ENCODE data around the gene OPN3. TPM values are rescaled to one million over a fixed set of nuclear protein-coding genes. Genes with fewer than 3 reads are reported as not detected.

The OPN3 gene
- total and polyA plus RNA-seq, 3 experiments from 2014 or later = 6.7 to 17.6 (median 7.0) TPM

- no peak for DNase-seq
- CTCF ChIA-PET = no interaction called here
- Mint-ChIP-seq H3K4me1 (no peaks in the 10 kb centered on the region), H3K9me3 (no peaks in the 10 kb centered on the region), H3K27me3 (peaks cover 0 to 2% of the 10 kb centered on the region in 2 donors), H3K4me3 (no peak overlapping the region), H3K27ac (no peak overlapping the region), H3K36me3 (peaks cover 8 to 14% (median 13%) of the 10 kb centered on the region in 3 donors)
- Histone ChIP-seq H3K4me1 (ENCODE audit: insufficient read depth, low read length) (no peaks in the 10 kb centered on the region), H3K9me3 (ENCODE audit: low read length) (no peaks in the 10 kb centered on the region), H3K27ac (ENCODE audit: low read depth, low read length) (no peak overlapping the region), H3K27me3 (ENCODE audit: insufficient read depth, low read length, poor library complexity, severe bottlenecking) (no peaks in the 10 kb centered on the region), H3K36me3 (ENCODE audit: insufficient read depth, low read length) (no peaks in the 10 kb centered on the region), H3K4me3 (ENCODE audit: low read length) (no peak overlapping the region)
- POLR2A ChIA-PET = no interaction called here
These were observed 34.9 kb downstream of the OPN3 start for GRCh38 chr1:241605146-241605805.

DNA sequence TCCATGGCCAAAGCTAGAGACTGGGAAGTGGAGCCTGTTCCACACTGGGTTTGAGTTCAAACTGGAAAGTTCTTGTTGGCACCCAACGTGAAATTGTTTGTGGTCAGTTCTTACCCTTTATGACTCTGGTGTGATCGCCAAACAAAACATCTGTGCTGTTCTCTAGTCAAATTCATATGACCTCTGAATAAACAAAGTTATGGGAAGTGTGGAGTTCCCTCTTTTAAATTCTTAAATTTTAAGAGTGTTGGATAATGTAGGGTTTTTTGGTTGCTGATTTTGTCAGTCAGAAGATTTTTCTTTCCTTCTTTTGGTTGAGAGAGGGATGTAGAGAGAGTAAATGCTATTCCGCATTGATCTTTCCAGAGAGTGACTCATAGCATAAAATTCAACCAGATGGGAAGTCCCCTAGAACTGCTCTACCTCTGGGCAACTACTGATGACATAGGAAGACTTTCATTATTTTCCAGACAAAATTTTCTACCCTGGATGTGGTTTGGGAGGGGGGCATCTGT, 36.4 kb downstream of the OPN3 start:
- H3K36me3 ChIP-seq (ENCODE audit: insufficient read depth, low read length) = no peaks in the 10 kb centered on the region
- Mint-ChIP-seq H3K4me1 (no peaks in the 10 kb centered on the region), H3K27ac (peak overlapping the region in 1 of 8 donors; percentile 73), H3K9me3 (no peaks in the 10 kb centered on the region), H3K27me3 (peaks cover 0 to 2% of the 10 kb centered on the region in 2 donors), H3K36me3 (peaks cover 8 to 14% (median 13%) of the 10 kb centered on the region in 3 donors), H3K4me3 (no peak overlapping the region)
- H3K27me3 ChIP-seq (ENCODE audit: insufficient read depth, low read length, poor library complexity, severe bottlenecking) = no peaks in the 10 kb centered on the region
- H3K4me3 ChIP-seq (ENCODE audit: low read length) = no peak overlapping the region
- no peaks in the 10 kb centered on the region for H3K4me1 ChIP-seq (ENCODE audit: insufficient read depth, low read length)
- H3K27ac ChIP-seq (ENCODE audit: low read depth, low read length) = no peak overlapping the region
- H3K9me3 ChIP-seq (ENCODE audit: low read length) = no peaks in the 10 kb centered on the region
- DNase-seq = no peak
- ChIA-PET POLR2A (no interaction called here), CTCF (no interaction called here)

- no peaks in the 10 kb centered on the region for H3K9me3 Mint-ChIP-seq
- CTCF ChIA-PET = no interaction called here
- no peak overlapping the region for H3K27ac ChIP-seq (ENCODE audit: low read depth, low read length)
These were observed 39.7 kb downstream of the OPN3 start for GRCh38 chr1:241600496-241600901.

DNA sequence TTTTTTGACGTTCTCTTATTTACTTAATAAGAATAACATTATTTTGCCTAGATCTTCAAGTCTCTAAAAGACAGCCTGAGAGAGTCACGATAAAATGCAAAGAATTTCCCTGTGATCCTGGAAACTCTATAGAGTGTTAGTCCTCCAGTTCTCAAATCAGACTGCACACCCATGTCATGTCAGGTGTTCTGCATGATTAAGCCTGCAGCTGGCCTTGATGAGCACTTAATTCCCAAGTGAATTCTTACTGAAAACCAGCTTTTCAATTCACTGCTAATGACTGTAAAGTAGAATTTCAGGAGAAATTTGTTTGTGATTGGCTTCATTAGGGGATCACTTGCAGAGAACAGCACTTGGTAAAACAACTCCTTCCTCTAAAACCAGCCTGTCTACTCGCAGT, 41.9 kb downstream of the OPN3 start:
- Histone ChIP-seq H3K4me3 (ENCODE audit: low read length) (no peak overlapping the region), H3K36me3 (ENCODE audit: insufficient read depth, low read length) (no peaks in the 10 kb centered on the region), H3K27ac (ENCODE audit: low read depth, low read length) (no peak overlapping the region), H3K4me1 (ENCODE audit: insufficient read depth, low read length) (no peaks in the 10 kb centered on the region), H3K9me3 (ENCODE audit: low read length) (no peaks in the 10 kb centered on the region), H3K27me3 (ENCODE audit: insufficient read depth, low read length, poor library complexity, severe bottlenecking) (no peaks in the 10 kb centered on the region)
- no peak overlapping the region for H3K27ac Mint-ChIP-seq
- H3K9me3 Mint-ChIP-seq = no peaks in the 10 kb centered on the region
- peaks cover 15 to 30% (median 21%) of the 10 kb centered on the region in 3 donors for H3K36me3 Mint-ChIP-seq
- H3K27me3 Mint-ChIP-seq = peaks cover 0 to 1% of the 10 kb centered on the region in 2 donors
- DNase-seq = no peak
- H3K4me3 Mint-ChIP-seq = no peak overlapping the region
- ChIA-PET CTCF (interaction anchor here (0.6 kb wide), 1 partner anchor 364 kb away, joined by 3 read pairs; no protein-coding TSS in a partner anchor), POLR2A (no interaction called here)
- H3K4me1 Mint-ChIP-seq = no peaks in the 10 kb centered on the region

More at GRCh38 chr1:241600496-241600901, 39.7 kb downstream of the OPN3 start:
- H3K4me1 ChIP-seq (ENCODE audit: insufficient read depth, low read length) = no peaks in the 10 kb centered on the region
- no peak overlapping the region for H3K4me3 ChIP-seq (ENCODE audit: low read length)
- H3K9me3 ChIP-seq (ENCODE audit: low read length) = no peaks in the 10 kb centered on the region
- H3K4me1 Mint-ChIP-seq = no peaks in the 10 kb centered on the region
- peaks cover 0 to 1% of the 10 kb centered on the region in 2 donors for H3K27me3 Mint-ChIP-seq
- H3K36me3 Mint-ChIP-seq = peaks cover 14 to 20% (median 14%) of the 10 kb centered on the region in 3 donors
- H3K36me3 ChIP-seq (ENCODE audit: insufficient read depth, low read length) = no peaks in the 10 kb centered on the region
- no peak overlapping the region for H3K27ac Mint-ChIP-seq
- H3K4me3 Mint-ChIP-seq = no peak overlapping the region
- POLR2A ChIA-PET = no interaction called here
- DNase-seq = no peak
- H3K27me3 ChIP-seq (ENCODE audit: insufficient read depth, low read length, poor library complexity, severe bottlenecking) = no peaks in the 10 kb centered on the region

DNA sequence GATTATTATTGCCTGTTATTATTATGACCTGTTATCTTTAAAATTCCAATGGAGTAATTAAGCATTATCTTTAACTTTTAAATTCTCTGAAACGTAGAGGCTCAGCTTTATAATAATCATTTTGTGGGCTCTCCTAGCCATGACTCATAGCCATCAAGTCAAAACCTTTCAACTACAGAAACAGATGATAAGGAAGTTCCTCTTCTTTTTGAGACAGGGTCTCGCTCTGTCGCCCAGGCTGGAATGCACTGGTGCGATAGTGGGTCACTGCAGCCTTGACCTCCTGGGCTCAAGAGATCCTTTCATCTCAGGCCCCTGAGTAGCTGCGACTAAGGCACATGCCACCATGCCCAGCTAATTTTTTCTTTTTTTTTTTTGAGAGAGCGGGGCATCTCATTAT, 43.5 kb downstream of the OPN3 start:
- no peaks in the 10 kb centered on the region for H3K9me3 Mint-ChIP-seq
- peaks cover 0 to 1% of the 10 kb centered on the region in 2 donors for H3K27me3 Mint-ChIP-seq
- H3K4me3 ChIP-seq (ENCODE audit: low read length) = no peak overlapping the region
- DNase-seq = no peak
- no peak overlapping the region for H3K27ac ChIP-seq (ENCODE audit: low read depth, low read length)
- no peaks in the 10 kb centered on the region for H3K4me1 Mint-ChIP-seq
- no peaks in the 10 kb centered on the region for H3K9me3 ChIP-seq (ENCODE audit: low read length)
- peaks cover 9 to 23% (median 22%) of the 10 kb centered on the region in 3 donors for H3K36me3 Mint-ChIP-seq
- ChIA-PET CTCF (interaction anchor here (1.3 kb wide), 1 partner anchor 14 kb away, joined by 3 read pairs; no protein-coding TSS in a partner anchor), POLR2A (no interaction called here)
- no peaks in the 10 kb centered on the region for H3K4me1 ChIP-seq (ENCODE audit: insufficient read depth, low read length)
- H3K4me3 Mint-ChIP-seq = no peak overlapping the region
- no peaks in the 10 kb centered on the region for H3K27me3 ChIP-seq (ENCODE audit: insufficient read depth, low read length, poor library complexity, severe bottlenecking)
- H3K27ac Mint-ChIP-seq = no peak overlapping the region
- no peaks in the 10 kb centered on the region for H3K36me3 ChIP-seq (ENCODE audit: insufficient read depth, low read length)

GRCh38 chr1:241593186-241593585, 47.0 kb downstream of the OPN3 start:
- H3K27me3 Mint-ChIP-seq = no peaks in the 10 kb centered on the region
- Histone ChIP-seq H3K27me3 (ENCODE audit: insufficient read depth, low read length, poor library complexity, severe bottlenecking) (no peaks in the 10 kb centered on the region), H3K4me3 (ENCODE audit: low read length) (no peak overlapping the region), H3K27ac (ENCODE audit: low read depth, low read length) (no peak overlapping the region), H3K4me1 (ENCODE audit: insufficient read depth, low read length) (no peaks in the 10 kb centered on the region), H3K36me3 (ENCODE audit: insufficient read depth, low read length) (no peaks in the 10 kb centered on the region), H3K9me3 (ENCODE audit: low read length) (no peaks in the 10 kb centered on the region)
- CTCF ChIA-PET = no interaction called here
- H3K4me1 Mint-ChIP-seq = no peaks in the 10 kb centered on the region
- H3K9me3 Mint-ChIP-seq = no peaks in the 10 kb centered on the region
- DNase-seq = no peak
- H3K27ac Mint-ChIP-seq = no peak overlapping the region
- POLR2A ChIA-PET = no interaction called here
- no peak overlapping the region for H3K4me3 Mint-ChIP-seq
- peaks cover 4 to 21% (median 16%) of the 10 kb centered on the region in 3 donors for H3K36me3 Mint-ChIP-seq

DNA sequence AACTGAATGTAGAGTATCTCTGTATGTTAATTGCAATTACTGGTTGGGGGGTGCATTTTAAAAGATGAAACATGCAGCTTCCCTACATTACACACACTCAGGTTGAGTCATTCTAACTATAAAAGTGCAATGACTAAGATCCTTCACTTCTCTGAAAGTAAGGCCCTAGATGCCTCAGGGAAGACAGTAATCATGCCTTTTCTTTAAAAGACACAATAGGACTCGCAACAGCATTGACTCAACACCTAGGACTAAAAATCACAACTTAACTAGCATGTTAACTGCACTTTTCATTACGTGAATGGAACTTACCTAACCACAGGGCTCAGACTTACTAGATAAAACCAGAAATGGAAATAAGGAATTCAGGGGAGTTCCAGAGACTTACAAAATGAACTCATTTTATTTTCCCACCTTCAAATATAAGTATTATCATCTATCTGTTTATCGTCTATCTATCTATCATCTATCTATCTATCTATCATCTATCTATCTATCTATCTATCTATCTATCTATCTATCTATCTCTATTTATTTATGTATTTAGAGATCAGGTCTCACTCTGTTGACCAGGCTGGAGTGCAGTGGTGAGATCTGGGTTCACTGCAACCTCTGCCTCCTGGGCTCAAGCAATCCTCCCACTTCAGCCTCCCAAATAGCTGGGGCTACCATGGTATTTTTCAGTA, 47.8 kb downstream of the OPN3 start:
- H3K36me3 ChIP-seq (ENCODE audit: insufficient read depth, low read length) = no peaks in the 10 kb centered on the region
- H3K27ac ChIP-seq (ENCODE audit: low read depth, low read length) = no peak overlapping the region
- Mint-ChIP-seq H3K4me1 (no peaks in the 10 kb centered on the region), H3K36me3 (peaks cover 4 to 17% (median 13%) of the 10 kb centered on the region in 3 donors), H3K9me3 (no peaks in the 10 kb centered on the region), H3K4me3 (no peak overlapping the region), H3K27ac (no peak overlapping the region), H3K27me3 (no peaks in the 10 kb centered on the region)
- ChIA-PET CTCF (no interaction called here), POLR2A (no interaction called here)
- H3K4me3 ChIP-seq (ENCODE audit: low read length) = no peak overlapping the region
- no peak for DNase-seq
- no peaks in the 10 kb centered on the region for H3K4me1 ChIP-seq (ENCODE audit: insufficient read depth, low read length)
- H3K27me3 ChIP-seq (ENCODE audit: insufficient read depth, low read length, poor library complexity, severe bottlenecking) = no peaks in the 10 kb centered on the region
- H3K9me3 ChIP-seq (ENCODE audit: low read length) = no peaks in the 10 kb centered on the region

DNA sequence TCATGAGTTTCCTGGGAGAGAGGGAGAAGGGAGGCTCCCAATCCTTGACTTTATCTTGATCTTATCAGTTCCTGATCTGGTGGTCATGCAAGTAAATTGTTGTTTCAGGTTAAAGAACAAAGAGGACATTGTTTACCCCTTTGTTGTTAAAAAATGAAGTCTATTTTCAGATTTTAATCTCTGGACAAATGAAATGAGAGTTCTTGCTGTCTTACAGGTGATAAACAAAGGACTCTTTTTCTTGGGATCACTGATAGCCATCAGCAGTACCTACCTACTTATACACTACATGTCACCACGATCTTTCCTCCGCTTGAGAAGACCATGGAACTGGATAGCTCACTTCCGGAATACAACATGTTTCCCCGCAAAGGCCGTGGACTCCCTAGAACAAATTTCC, 48.4 kb downstream of the OPN3 start:
- Histone ChIP-seq H3K27ac (ENCODE audit: low read depth, low read length) (no peak overlapping the region), H3K4me3 (ENCODE audit: low read length) (no peak overlapping the region), H3K9me3 (ENCODE audit: low read length) (no peaks in the 10 kb centered on the region), H3K27me3 (ENCODE audit: insufficient read depth, low read length, poor library complexity, severe bottlenecking) (no peaks in the 10 kb centered on the region), H3K36me3 (ENCODE audit: insufficient read depth, low read length) (no peaks in the 10 kb centered on the region), H3K4me1 (ENCODE audit: insufficient read depth, low read length) (no peaks in the 10 kb centered on the region)
- H3K27ac Mint-ChIP-seq = no peak overlapping the region
- H3K27me3 Mint-ChIP-seq = no peaks in the 10 kb centered on the region
- no peak for DNase-seq
- H3K4me1 Mint-ChIP-seq = no peaks in the 10 kb centered on the region
- H3K4me3 Mint-ChIP-seq = no peak overlapping the region
- ChIA-PET CTCF (no interaction called here), POLR2A (no interaction called here)
- H3K9me3 Mint-ChIP-seq = no peaks in the 10 kb centered on the region
- H3K36me3 Mint-ChIP-seq = peaks cover 4 to 16% (median 13%) of the 10 kb centered on the region in 3 donors
